Common myeloid progenitor, CD34-positive (primary cell): ENCODE measurements around the gene TALDO1.

Experiments used
- CTCF ChIA-PET: fragments of 350-600 bp; sonication (Branson Sonifier 250); formaldehyde crosslinking; loops from one replicate; lab custom pipeline; 2021; ENCODE audit warnings: antibody characterized with exemption; lab: Charles Lee
- POLR2A ChIA-PET: fragments of 350-600 bp; sonication (Branson Sonifier 250); formaldehyde crosslinking; loops from one replicate; lab custom pipeline; 2021; ENCODE audit warnings: antibody characterized with exemption; lab: Charles Lee
- DNase-seq, 3 donors: peaks; one replicate each; pipeline versions ENCODE4 v3.0.0 to v3.0.0-alpha.2; 2013
- H3K27ac ChIP-seq, 2 experiments: 1 replicate in 1 of 2; 2 replicates in 1 of 2; pipeline ENCODE4 v1.7.0; 2013; ENCODE audit warnings: inconsistent platforms in 2 of 2, low read length in 2 of 2, mild to moderate bottlenecking in 2 of 2, low read depth in 1 of 2, moderate library complexity in 1 of 2; ENCODE audit not compliant: severe bottlenecking in 2 of 2, insufficient read depth in 1 of 2, poor library complexity in 1 of 2
- H3K27me3 ChIP-seq, 5 experiments: replicated peaks in 2 of 5; 1 replicate in 3 of 5; 2 replicates in 2 of 5; pipeline versions ENCODE4 v1.6.1 to v1.7.0; 2013; ENCODE audit warnings: low read length in 4 of 5, mild to moderate bottlenecking in 2 of 5, moderate library complexity in 2 of 5, inconsistent platforms in 1 of 5; ENCODE audit not compliant: insufficient read depth in 5 of 5, control insufficient read depth in 4 of 5
- H3K36me3 ChIP-seq, 4 experiments: 1 replicate in 2 of 4; 2 replicates in 2 of 4; pipeline versions ENCODE4 v1.6.1 to v1.7.0; 2013; ENCODE audit warnings: low read length in 3 of 4, control low read depth in 1 of 4, mild to moderate bottlenecking in 1 of 4; ENCODE audit not compliant: control insufficient read depth in 4 of 4, insufficient read depth in 4 of 4
- H3K4me1 ChIP-seq, 4 experiments: 1 replicate in 3 of 4; 2 replicates in 1 of 4; pipeline versions ENCODE4 v1.6.1 to v1.7.1; 2013; ENCODE audit warnings: low read length in 3 of 4, mild to moderate bottlenecking in 3 of 4, control low read depth in 1 of 4, inconsistent platforms in 1 of 4, moderate library complexity in 1 of 4; ENCODE audit not compliant: control insufficient read depth in 4 of 4, insufficient read depth in 4 of 4; ENCODE audit errors: control extremely low read depth in 1 of 4
- H3K4me3 ChIP-seq, 7 experiments: 1 replicate in 4 of 7; 2 replicates in 3 of 7; pipeline versions ENCODE4 v1.5.1 to v1.7.0; 2013; ENCODE audit warnings: mild to moderate bottlenecking in 7 of 7, low read length in 6 of 7, moderate library complexity in 6 of 7, inconsistent platforms in 2 of 7, low read depth in 2 of 7, control low read depth in 1 of 7; ENCODE audit not compliant: insufficient read depth in 4 of 7, control insufficient read depth in 1 of 7; ENCODE audit errors: extremely low read depth in 1 of 7
- H3K9me3 ChIP-seq, 5 experiments: 1 replicate in 4 of 5; 2 replicates in 1 of 5; pipeline versions ENCODE4 v1.6.1 to v1.7.1; 2013; ENCODE audit warnings: low read length in 4 of 5, mild to moderate bottlenecking in 2 of 5, inconsistent platforms in 1 of 5, low read depth in 1 of 5, moderate library complexity in 1 of 5; ENCODE audit not compliant: control insufficient read depth in 4 of 5, insufficient read depth in 2 of 5; ENCODE audit errors: control extremely low read depth in 1 of 5
- WGBS: methylation state at CpG from one replicate; pipeline ENCODE4 v1.1.5; 2013; ENCODE audit not compliant: insufficient coverage; 5-methylcytosine and 5-hydroxymethylcytosine counted together

Gene TALDO1

DNA sequence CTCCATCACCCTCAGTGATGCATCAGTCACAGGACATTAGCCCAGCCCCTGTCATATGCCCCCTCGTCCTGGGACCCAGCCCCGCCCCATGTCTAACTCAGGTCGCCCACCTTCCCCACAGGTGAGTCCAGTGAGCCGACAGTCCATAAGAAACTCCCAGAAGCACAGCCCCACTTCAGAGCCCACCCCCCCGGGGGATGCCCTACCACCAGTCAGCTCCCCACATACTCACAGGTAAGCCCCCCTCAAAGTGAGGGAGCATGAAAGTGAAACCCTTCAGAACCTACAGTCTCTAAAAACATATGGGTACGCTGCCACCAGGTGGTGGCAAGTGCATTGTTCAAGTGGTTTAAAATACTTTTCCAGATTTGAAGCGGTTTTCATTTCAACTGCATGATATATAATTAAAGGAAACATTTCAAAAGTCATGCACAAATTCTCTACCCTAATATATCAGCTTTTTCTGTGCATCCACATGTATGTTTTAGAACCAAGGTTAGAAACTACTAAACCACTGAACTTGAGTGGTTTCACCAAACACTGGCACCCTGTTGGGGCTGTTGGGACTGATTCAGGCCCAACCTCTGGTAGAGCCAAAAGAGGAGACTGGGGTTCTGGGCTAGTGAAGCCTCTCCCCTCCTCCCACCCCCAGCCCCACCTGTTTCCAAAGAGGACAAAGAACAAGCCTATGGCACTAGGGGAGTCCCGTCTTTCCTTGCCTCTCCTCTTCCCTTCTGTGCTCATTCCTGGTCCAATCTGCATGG is 24.0 kb upstream of the TALDO1 start:
- Histone ChIP-seq H3K36me3 (no peaks in the 10 kb centered on the region), H3K4me3 (no peak overlapping the region), H3K27me3 (peaks cover 0 to 49% (median 15%) of the 10 kb centered on the region in 5 experiments), H3K4me1 (peaks cover 0 to 47% (median 41%) of the 10 kb centered on the region in 4 experiments), H3K27ac (no peak overlapping the region), H3K9me3 (no peaks in the 10 kb centered on the region)
- WGBS: 92% methylated on average over 4 of the region's 8 CpGs
- POLR2A ChIA-PET: no interaction called here
- peak; percentile 70 to 84 (median 81) for DNase-seq
- CTCF ChIA-PET: interaction anchor here (0.9 to 15.0 kb wide), 16 partner anchors 8 to 168 kb away, joined by 3 to 133 read pairs (median 8); partner anchors contain the start of genes DEAF1, TALDO1 and TMEM80

DNA sequence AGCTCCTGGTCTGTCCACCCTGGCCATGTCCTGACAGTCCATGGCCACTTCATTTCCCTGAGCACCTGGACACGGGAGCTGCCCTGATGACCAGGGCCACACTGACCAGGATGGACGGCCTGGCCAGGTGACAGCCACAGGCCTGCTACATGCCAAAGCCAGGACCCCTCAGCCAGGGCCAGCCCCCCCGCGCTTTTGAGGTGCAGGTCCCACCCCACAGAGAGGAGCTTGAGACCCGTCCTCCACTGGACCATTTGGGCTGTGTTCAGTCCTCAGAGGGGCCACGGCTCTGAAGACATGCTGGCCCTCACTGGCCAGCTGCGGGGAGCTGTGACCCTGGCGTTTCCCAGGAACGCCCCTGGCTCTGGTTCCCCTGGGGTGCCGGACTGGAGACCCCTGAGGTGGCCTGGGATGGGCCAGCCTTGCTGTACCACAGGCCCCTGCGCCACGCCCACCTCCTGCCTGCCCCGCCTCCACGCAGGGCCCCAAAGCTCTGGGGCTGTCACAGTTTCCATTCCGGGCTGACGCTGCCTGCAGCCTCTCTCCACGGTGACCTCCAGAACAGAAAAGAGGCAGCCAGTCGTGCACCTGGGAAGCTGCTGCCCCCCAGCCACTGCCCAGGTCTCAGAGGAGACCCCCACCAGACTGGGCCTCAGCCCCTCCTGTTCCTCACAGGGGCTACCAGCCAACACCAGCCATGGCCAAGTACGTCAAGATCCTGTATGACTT is 23.1 kb upstream of the TALDO1 start:
- CTCF ChIA-PET: interaction anchor here (0.6 to 15.0 kb wide), 10 partner anchors 9 to 168 kb away, joined by 3 to 133 read pairs (median 16); partner anchors contain the start of genes DEAF1, TALDO1 and TMEM80

DNA sequence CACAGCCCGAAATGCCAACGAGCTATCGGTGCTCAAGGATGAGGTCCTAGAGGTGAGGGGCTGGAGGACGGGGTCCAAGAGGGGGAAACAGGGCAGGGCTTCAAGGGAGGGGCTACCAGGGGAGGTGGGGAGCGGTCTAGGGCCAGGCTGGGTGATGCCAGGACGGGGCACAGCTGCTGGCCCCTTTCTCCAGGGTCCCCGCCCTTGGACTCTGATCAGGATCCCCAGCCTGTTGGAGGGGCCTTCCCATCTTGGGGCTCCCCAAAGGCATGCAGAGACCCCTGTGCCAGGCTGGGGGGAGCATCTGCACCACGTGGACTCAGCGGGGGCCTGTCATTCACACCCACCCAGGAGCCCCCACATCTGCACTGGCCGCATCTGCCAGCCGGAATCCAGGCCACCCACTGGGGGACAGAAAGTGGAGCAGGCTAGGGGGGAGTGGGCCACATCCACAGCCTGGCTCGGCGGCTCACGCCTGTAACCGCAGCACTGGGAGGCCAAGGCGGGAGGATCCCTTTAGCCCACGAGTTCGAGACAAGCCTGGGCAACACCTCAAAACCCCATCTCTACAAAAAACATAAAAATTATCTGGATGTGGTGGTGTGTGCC is 22.4 kb upstream of the TALDO1 start:
- CTCF ChIA-PET: interaction anchor here (0.6 to 15.0 kb wide), 11 partner anchors 14 to 168 kb away, joined by 3 to 133 read pairs (median 15); partner anchors contain the start of genes DEAF1, TALDO1 and TMEM80
- H3K36me3 ChIP-seq: no peaks in the 10 kb centered on the region
- WGBS: 89% methylated on average over 10 of the region's 18 CpGs
- no peak overlapping the region for H3K27ac ChIP-seq
- peaks cover 0 to 51% (median 47%) of the 10 kb centered on the region in 4 experiments for H3K4me1 ChIP-seq
- H3K9me3 ChIP-seq: no peaks in the 10 kb centered on the region
- DNase-seq: no peak
- H3K27me3 ChIP-seq: peaks cover 0 to 39% (median 14%) of the 10 kb centered on the region in 5 experiments
- H3K4me3 ChIP-seq: peak overlapping the region in 1 of 7 experiments; percentile 69
- POLR2A ChIA-PET: no interaction called here

More for the DNA sequence above, 23.1 kb upstream of the TALDO1 start:
- no peaks in the 10 kb centered on the region for H3K36me3 ChIP-seq
- peaks cover 0 to 45% (median 15%) of the 10 kb centered on the region in 5 experiments for H3K27me3 ChIP-seq
- POLR2A ChIA-PET: no interaction called here
- no peak overlapping the region for H3K27ac ChIP-seq
- 85% methylated on average over 13 of the region's 19 CpGs for WGBS
- no peaks in the 10 kb centered on the region for H3K9me3 ChIP-seq
- H3K4me3 ChIP-seq: no peak overlapping the region
- peaks cover 0 to 51% (median 44%) of the 10 kb centered on the region in 4 experiments for H3K4me1 ChIP-seq
- no peak for DNase-seq

- peak overlapping the region in 4 of 7 experiments; percentile 8 to 69 (median 58) for H3K4me3 ChIP-seq
- CTCF ChIA-PET: interaction anchor here (0.7 to 15.0 kb wide), 15 partner anchors 13 to 169 kb away, joined by 3 to 133 read pairs (median 4); partner anchors contain the start of genes DEAF1, TALDO1 and TMEM80
- POLR2A ChIA-PET: interaction anchor here (0.6 kb wide), 1 partner anchor 151 kb away, joined by 3 read pairs; no protein-coding TSS in a partner anchor
- no peak overlapping the region for H3K27ac ChIP-seq
- peaks cover 0 to 47% (median 43%) of the 10 kb centered on the region in 4 experiments for H3K4me1 ChIP-seq
- 5% methylated on average over 22 of the region's 53 CpGs for WGBS
- H3K36me3 ChIP-seq: no peaks in the 10 kb centered on the region
- peaks cover 0 to 30% (median 8%) of the 10 kb centered on the region in 5 experiments for H3K27me3 ChIP-seq
- H3K9me3 ChIP-seq: no peaks in the 10 kb centered on the region
- DNase-seq: no peak
Observed at GRCh38 chr11:725624-726202, 21.6 kb upstream of the TALDO1 start.

GRCh38 chr11:726278-727220 is 20.7 kb upstream of the TALDO1 start:
- ChIA-PET POLR2A (interaction anchor here (0.6 to 1.4 kb wide), 3 partner anchors 22 to 117 kb away, joined by 3 to 5 read pairs (median 4); no protein-coding TSS in a partner anchor), CTCF (interaction anchor here (0.7 to 15.0 kb wide), 16 partner anchors 12 to 65 kb away, joined by 3 to 133 read pairs (median 6); partner anchors contain the start of genes DEAF1, TALDO1 and TMEM80)
- no peaks in the 10 kb centered on the region for H3K9me3 ChIP-seq
- H3K27me3 ChIP-seq: peaks cover 0 to 23% (median 8%) of the 10 kb centered on the region in 5 experiments
- DNase-seq: peak in 2 of 3 donors; percentile 70 to 74
- 5% methylated on average over 49 of the region's 61 CpGs for WGBS
- H3K27ac ChIP-seq: no peak overlapping the region
- H3K4me1 ChIP-seq: peaks cover 0 to 40% (median 35%) of the 10 kb centered on the region in 4 experiments
- H3K36me3 ChIP-seq: no peaks in the 10 kb centered on the region
- peak overlapping the region in 3 of 7 experiments; percentile 53 to 69 (median 55) for H3K4me3 ChIP-seq
